A172 (cell line): ENCODE results near the gene CAMSAP3. TPM values are rescaled to one million over a fixed set of nuclear protein-coding genes. Genes with fewer than 3 reads are reported as not detected.
A peak's percentile ranks its signal among the peaks of the same experiment; 100 is the strongest.
"Not testable (repeated sequence)": the region's sequence is repeated elsewhere in the genome, so short reads cannot be mapped to it uniquely, and the experiment has no call there.

Source experiments
- DNase-seq: peaks from one replicate; pipeline ENCODE4 v3.0.0-alpha.2; 2015; ENCODE audit warnings: low spot score
- total RNA-seq: library from RNA; depleted of rRNA; stranded (reverse); fragments of >200 nt; shearing (Covaris generic); gene quantifications from 2 replicates; pipeline ENCODE4 v1.2.3, GENCODE V29; 2014

CAMSAP3 gene
- total RNA-seq, 1 experiment from 2014 or later, result 2.6 TPM

- DNase-seq, result no peak
These were observed 24.9 kb upstream of the CAMSAP3 start for GRCh38 chr19:7570761-7571160.

- peak; percentile 60 for DNase-seq
These were observed 20.1 kb upstream of the CAMSAP3 start for GRCh38 chr19:7575434-7576040.

- DNase-seq, result not testable (repeated sequence)
These were observed 18.2 kb upstream of the CAMSAP3 start for GRCh38 chr19:7577422-7577821.

DNA sequence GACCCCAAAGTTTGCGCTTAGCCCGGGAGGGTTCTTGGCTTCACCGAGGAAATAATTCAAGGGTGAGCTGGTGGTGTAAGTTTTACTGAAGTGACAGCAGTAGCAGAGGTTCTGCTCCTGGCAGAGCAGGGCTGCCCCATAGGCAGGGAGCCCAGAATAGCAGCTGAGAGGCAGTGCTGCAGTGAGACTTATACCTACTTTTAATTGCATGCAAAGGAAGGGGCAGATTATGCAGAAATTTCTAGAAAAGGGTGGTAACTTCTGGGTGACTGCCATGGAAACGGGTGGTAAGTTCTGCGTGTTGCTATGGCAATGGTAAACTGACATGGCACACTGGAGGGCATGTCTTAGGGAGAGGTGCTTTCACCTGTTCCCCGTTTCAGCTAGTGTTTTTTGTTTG is 17.5 kb upstream of the CAMSAP3 start:
- no peak for DNase-seq

DNA sequence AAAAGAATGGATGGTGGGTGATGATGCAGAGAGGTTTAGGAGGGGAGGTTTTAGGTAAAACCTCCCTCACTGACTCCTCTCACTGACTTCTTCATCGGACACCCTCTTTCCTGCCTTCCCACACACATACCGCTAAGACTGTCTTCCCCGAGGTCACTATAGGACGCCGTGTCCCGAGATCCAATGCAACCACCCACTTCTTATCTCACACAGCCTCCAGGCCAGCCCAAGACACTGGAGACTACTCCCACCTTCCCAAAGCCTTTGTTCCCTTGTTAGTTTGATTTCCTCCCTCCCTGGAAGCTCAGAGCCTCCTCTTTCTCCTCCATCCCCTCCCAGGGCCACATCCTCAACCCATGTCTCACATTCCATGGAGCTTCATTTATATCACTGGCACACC is 16.5 kb upstream of the CAMSAP3 start:
- no peak for DNase-seq

DNA sequence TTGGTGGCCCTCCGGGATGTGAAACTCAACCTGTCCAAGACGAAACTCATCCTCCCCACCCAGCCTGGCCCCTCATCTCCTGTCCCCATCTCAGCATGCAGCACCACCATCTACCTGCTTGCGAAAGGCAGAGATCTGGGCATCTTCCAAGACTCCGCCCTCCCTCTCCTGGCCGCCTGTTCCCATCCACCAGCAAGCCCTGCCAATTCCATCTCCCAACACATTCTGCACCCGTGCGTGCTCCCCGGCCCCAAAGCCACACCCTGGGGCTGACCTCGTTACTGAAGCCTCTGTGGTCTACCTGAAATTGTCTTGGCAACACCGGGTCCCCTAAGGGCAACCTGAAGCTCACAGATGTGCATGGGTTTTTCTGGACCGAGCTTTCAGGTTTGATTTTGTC is 13.2 kb upstream of the CAMSAP3 start:
- no peak for DNase-seq

DNA sequence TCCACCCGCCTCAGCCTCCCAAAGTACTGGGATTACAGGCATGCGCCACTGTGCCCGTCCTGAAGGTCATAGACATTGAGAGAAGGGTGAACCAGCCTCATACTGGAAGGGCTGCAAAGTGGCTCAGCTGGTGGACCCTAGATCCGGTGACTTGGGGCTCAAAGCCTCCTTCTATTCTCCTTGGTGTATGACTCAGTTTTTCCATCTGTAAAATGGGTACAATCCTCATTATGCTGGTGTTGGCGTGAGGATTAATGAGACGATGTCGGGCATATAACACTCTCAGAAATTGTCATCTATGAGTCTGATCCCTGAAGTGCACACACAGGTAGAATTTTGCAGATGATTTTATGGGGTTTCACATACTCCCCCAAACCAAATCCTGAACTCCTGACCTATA is 5.8 kb upstream of the CAMSAP3 start:
- DNase-seq, result no peak

DNA sequence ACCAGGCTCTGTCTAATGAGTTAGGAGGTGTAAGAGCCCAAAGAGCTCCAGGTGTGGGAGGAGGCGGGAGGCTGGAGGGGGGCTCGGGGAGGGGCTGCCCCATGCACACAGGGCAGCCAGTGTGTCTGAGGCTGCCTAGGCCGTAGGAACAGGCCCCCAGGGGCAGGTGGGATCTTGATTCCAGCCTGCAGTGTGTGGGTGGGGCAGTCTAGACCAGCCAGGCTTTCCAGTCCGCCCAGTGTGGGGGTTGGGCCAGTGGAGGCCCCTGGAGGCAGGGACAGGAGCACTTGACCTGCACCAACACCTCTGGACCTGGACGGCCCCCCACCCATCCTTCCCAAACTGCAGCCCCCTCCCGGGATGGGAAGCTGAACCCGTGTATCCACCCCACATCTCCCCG is 5.4 kb upstream of the CAMSAP3 start:
- DNase-seq, result no peak

GRCh38 chr19:7596211-7596937 is 711 bp downstream of the CAMSAP3 start:
- DNase-seq, result no peak

DNA sequence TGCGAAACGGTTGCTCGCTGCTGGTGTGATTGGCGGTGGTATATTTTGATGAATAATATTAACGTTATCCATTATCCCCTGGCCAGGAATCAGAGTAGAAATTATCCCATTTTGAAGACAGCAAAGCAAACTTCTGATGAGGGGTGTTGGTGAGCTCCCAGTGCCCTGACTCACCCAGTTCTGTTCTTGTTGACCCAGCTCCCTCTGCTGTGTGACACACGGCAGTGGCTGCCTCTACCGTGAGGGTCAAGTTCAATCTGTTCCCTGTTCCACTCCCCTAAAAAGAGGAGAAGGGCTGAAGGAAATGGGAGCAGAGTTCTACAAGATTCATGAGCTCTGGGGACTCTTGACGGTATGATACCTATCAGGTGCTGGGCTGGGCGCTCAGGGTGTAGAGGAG is 2.0 kb downstream of the CAMSAP3 start:
- DNase-seq, result no peak

- DNase-seq, result no peak
These were observed 2.5 kb downstream of the CAMSAP3 start for GRCh38 chr19:7598180-7598579.

DNA sequence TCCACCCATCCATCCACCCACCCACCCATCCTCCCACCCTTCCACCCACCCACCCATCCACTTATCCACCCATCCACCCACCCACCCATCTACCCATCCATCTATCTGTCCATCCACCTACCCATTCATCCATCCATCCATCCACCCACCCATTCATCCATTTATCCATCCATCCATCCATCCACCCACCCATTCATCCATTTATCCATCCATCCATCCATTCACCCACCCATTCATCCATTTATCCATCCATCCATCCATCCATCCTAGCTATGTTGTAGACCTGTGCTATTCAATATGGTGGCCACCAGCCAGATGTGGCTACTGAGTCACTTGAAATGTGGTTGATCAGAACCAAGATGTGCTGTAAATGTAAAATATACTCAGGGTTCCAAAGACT is 5.1 kb downstream of the CAMSAP3 start:
- no peak for DNase-seq

DNA sequence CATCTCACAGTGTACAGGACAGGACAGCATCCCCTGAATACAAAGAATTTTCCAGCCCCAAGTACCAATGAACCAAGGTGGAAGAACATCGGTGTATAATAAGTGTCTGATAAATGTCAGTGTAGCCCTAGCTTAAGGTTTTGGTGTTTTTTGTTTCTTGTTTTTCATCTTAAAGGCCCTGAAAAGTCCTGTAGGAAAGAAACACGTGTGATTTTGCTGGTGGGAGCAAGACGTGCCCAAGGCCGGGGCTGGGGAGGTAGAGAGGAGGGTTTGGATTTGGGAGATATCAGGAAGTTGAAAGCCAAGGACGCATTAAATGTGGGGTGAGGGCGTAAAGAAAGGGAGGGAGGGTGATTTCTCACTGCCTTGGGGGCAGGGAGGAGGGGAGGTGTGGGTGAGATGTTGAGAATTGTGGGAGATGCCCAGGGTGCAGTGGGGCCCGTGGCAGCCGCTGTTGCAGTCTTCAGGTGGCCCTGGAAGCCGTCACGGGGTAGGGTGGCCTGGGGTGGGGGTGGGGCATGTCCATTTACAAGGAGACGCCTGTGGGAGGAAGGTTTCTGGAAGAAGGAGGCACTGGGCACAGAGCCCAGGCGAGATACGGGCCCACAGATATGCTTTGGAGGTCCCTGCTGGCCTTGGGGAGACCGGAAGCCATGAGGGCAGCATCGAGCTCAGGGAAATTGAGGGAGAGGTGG is 6.7 kb downstream of the CAMSAP3 start:
- no peak for DNase-seq

- no peak for DNase-seq
These were observed 7.4 kb downstream of the CAMSAP3 start for GRCh38 chr19:7602935-7603497.

GRCh38 chr19:7603919-7604318 is 8.3 kb downstream of the CAMSAP3 start:
- peak; percentile 15 for DNase-seq

- peak; percentile 52 for DNase-seq
These were observed 10.0 kb downstream of the CAMSAP3 start for GRCh38 chr19:7605490-7606222.

- DNase-seq, result no peak
These were observed 10.6 kb downstream of the CAMSAP3 start for GRCh38 chr19:7606289-7606688.

DNA sequence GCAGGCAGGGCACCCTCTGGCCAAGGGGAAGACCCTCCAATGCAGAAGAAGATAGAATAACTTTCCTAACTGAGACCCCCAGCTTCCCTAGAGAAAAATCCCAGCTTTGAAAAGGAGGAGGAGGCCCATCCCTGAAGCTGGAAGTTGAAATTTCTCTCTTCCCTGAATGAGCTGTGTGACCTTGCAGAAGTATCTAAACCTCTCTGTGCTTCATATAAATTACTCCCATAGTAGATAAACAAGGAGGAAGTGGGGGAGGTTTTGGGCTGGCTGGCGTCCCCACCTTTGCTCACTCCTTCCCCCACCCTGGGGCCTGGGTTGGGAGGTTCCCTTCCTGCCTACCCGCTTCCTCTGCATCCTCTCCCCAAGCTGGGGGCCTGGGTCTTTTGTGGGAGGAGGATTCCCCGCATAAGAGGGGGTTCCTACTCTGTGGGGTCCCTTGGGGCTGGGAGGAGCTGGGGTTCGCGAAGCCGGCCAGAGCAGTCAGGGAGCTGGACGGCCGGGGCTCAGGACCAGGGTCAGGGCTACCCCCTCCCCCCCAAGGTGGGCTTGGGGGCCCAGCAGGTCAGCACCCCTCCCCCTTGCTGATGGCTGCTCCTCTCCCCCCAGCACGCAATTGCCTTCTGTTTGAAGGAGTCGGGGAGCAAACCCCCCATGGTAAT is 11.7 kb downstream of the CAMSAP3 start:
- DNase-seq, result no peak

DNA sequence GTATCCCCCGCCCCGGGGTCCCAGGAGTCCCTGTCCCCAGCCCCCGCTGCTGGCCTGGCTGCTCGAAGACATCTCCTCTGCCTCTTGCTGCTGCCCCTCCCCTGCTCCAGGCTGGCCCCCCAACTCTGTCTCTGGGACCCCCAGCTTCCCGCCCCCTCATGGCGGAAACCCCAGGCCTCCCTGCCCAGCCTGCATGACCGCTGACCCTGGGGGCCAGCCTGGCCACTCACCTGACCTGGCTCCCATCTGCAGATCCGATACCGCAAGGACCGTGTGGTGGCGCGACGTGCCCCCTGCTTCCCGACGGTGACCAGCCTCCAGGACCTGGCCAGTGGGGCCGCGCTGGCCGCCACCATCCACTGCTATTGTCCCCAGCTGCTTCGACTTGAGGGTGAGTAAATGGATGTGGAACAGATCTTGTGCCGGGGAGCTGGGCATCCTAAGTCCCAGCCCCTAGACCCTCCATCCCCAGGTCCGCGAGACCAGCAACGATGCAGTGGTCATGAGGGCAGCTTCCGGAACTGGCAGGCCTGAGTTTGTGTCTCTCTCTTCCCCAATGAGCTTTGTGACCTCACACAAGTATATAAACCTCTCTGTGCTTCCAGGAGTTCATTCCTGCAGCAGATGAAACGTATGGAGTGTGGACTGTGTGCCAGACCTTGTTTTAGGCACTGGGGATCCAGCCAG is 12.4 kb downstream of the CAMSAP3 start:
- DNase-seq, result no peak

- no peak for DNase-seq
These were observed 15.0 kb downstream of the CAMSAP3 start for GRCh38 chr19:7610491-7611240.
